Gastroesophageal sphincter (tissue), 3 donors: ENCODE data around the gene LHFPL5.

ENCODE experiments used
- EP300 ChIP-seq: sonication (generic); formaldehyde crosslinking; IDR thresholded peaks from one replicate; pipeline ENCODE4 v1.6.1; 2017; ENCODE audit warnings: antibody characterized with exemption, mild to moderate bottlenecking
- POLR2A ChIP-seq, 2 donors: fragments of 450-650 bp; IDR thresholded peaks; one replicate each; pipeline ENCODE4 v1.6.1; 2017; ENCODE audit warnings: antibody characterized with exemption in 2 of 2, mild to moderate bottlenecking in 2 of 2, moderate library complexity in 1 of 2
- POLR2AphosphoS5 ChIP-seq: sonication (generic); formaldehyde crosslinking; IDR thresholded peaks from one replicate; pipeline ENCODE4 v1.6.1; 2017; ENCODE audit warnings: antibody characterized with exemption
- TF ChIP-seq, protein P1 (sequence below), 4 experiments: fragments of 200-600 bp in 2 of 4; fragments of 450-650 bp in 2 of 4; sonication (generic) in 1 of 4; IDR thresholded peaks; one replicate each; pipeline ENCODE4 v1.5.1; 2017 to 2019; ENCODE audit warnings: antibody characterized with exemption in 4 of 4, mild to moderate bottlenecking in 2 of 4, moderate library complexity in 2 of 4

DNA sequence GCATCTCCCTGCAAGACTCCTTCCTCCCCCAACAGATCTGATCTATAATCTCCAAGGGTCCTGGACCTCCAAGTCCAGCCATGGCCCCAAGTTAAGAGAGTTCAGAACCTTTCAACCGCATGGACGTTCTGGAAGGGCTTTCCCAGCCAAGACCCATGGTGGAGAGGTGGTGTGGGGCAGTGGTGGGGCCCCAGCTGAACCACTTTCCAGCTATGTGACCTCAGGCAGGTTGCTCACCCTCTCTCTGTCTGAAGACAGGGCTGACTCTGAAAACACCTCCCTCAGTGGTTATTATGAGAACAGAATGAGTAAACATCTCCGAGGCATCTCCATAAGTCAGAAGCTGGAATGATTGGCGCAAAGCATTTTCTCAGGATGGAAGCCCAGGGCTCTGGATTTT lies 8.9 kb upstream of the LHFPL5 start:
- no peak for TF ChIP-seq POLR2A (IDR thresholded peaks at IDR 0.05)
- TF ChIP-seq, protein P1, sequence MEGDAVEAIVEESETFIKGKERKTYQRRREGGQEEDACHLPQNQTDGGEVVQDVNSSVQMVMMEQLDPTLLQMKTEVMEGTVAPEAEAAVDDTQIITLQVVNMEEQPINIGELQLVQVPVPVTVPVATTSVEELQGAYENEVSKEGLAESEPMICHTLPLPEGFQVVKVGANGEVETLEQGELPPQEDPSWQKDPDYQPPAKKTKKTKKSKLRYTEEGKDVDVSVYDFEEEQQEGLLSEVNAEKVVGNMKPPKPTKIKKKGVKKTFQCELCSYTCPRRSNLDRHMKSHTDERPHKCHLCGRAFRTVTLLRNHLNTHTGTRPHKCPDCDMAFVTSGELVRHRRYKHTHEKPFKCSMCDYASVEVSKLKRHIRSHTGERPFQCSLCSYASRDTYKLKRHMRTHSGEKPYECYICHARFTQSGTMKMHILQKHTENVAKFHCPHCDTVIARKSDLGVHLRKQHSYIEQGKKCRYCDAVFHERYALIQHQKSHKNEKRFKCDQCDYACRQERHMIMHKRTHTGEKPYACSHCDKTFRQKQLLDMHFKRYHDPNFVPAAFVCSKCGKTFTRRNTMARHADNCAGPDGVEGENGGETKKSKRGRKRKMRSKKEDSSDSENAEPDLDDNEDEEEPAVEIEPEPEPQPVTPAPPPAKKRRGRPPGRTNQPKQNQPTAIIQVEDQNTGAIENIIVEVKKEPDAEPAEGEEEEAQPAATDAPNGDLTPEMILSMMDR (IDR thresholded peaks at IDR 0.05) = no peak
- no peak for TF ChIP-seq POLR2AphosphoS5
- no peak for TF ChIP-seq EP300
